Measurements from ENCODE around the gene PLBD1. TPM values are rescaled to one million over a fixed set of nuclear protein-coding genes. Genes with fewer than 3 reads are reported as not detected.

PLBD1 gene
- polyA plus RNA-seq, 1 donor (not counting 4 experiments of a cell fraction or from before 2014, with no cell fraction given), result 7.2 TPM

GRCh38 chr12:14460212-14460841, 107.4 kb downstream of the PLBD1 start:
- peaks cover 2% of the 10 kb centered on the region for H3K79me2 ChIP-seq (ENCODE audit: control insufficient read depth, insufficient read depth, low read length)
- no peak overlapping the region for H3K9ac ChIP-seq (ENCODE audit: control insufficient read depth, extremely low read depth, insufficient read depth, low read length)

GRCh38 chr12:14454098-14454907, 113.4 kb downstream of the PLBD1 start:
- Histone ChIP-seq H3K27me3 (ENCODE audit: control insufficient read depth, extremely low read depth, insufficient read depth, low read length) (no peaks in the 10 kb centered on the region), H3K4me3 (ENCODE audit: control insufficient read depth in 2 of 3, extremely low read depth in 1 of 3, insufficient read depth in 2 of 3, low read depth in 1 of 3, low read length in 3 of 3) (no peak overlapping the region), H3K9me1 (ENCODE audit: control insufficient read depth, extremely low read depth, insufficient read depth, low read length) (no peaks in the 10 kb centered on the region), H3K9me3 (ENCODE audit: control insufficient read depth, low read depth, low read length) (no peaks in the 10 kb centered on the region), H2AFZ (ENCODE audit: control insufficient read depth, low read length) (no peak overlapping the region), H3K4me1 (ENCODE audit: control insufficient read depth, extremely low read depth, insufficient read depth, low read length) (peaks cover 3% of the 10 kb centered on the region), H3K27ac (ENCODE audit: control insufficient read depth, insufficient read depth, low read length) (no peak overlapping the region), H4K20me1 (ENCODE audit: control insufficient read depth, extremely low read depth, insufficient read depth, low read length) (no peaks in the 10 kb centered on the region), H3K36me3 (ENCODE audit: control insufficient read depth in 2 of 2, extremely low read depth in 1 of 2, insufficient read depth in 2 of 2, low read length in 2 of 2) (peaks cover 7 to 21% of the 10 kb centered on the region in 2 experiments), H3K79me2 (ENCODE audit: control insufficient read depth, insufficient read depth, low read length) (peaks cover 7% of the 10 kb centered on the region), H3K4me2 (ENCODE audit: control insufficient read depth, extremely low read depth, insufficient read depth, low read depth, low read length) (no peak overlapping the region), H3K9ac (ENCODE audit: control insufficient read depth, extremely low read depth, insufficient read depth, low read length) (no peak overlapping the region)
- FAIRE-seq (peak; percentile 80), DNase-seq (ENCODE audit: low read depth, low spot score) (peak; percentile 30)
- TF ChIP-seq EZH2 (IDR thresholded peaks at IDR 0.05; ENCODE audit: low read length) (no peak), CTCF (optimal IDR thresholded peaks at IDR 0.05 in 1 of 3, IDR thresholded peaks at IDR 0.05 in 1 of 3, conservative IDR thresholded peaks at IDR 0.05 in 1 of 3; ENCODE audit: extremely low read depth in 1 of 3, insufficient read depth in 2 of 3, low read length in 3 of 3) (peak; percentile 63 to 92 (median 91))
- dilution Hi-C loops (cut with MboI; ENCODE audit: extremely low pct_ligation_motif_present, low sequenced_read_pairs), result loop anchor here (10.0 kb wide), 1 partner anchor 220 kb away; no protein-coding TSS in a partner anchor

More at GRCh38 chr12:14460212-14460841, 107.4 kb downstream of the PLBD1 start:
- no peak overlapping the region for H3K4me3 ChIP-seq (ENCODE audit: control insufficient read depth in 2 of 3, extremely low read depth in 1 of 3, insufficient read depth in 2 of 3, low read depth in 1 of 3, low read length in 3 of 3)
- H3K27me3 ChIP-seq (ENCODE audit: control insufficient read depth, extremely low read depth, insufficient read depth, low read length), result no peaks in the 10 kb centered on the region
- no peak for FAIRE-seq
- H3K9me1 ChIP-seq (ENCODE audit: control insufficient read depth, extremely low read depth, insufficient read depth, low read length), result no peaks in the 10 kb centered on the region
- peaks cover 12 to 14% of the 10 kb centered on the region in 2 experiments for H3K36me3 ChIP-seq (ENCODE audit: control insufficient read depth in 2 of 2, extremely low read depth in 1 of 2, insufficient read depth in 2 of 2, low read length in 2 of 2)
- H3K4me1 ChIP-seq (ENCODE audit: control insufficient read depth, extremely low read depth, insufficient read depth, low read length), result no peaks in the 10 kb centered on the region
- dilution Hi-C loops (cut with MboI; ENCODE audit: extremely low pct_ligation_motif_present, low sequenced_read_pairs), result no loop called here
- no peak overlapping the region for H2AFZ ChIP-seq (ENCODE audit: control insufficient read depth, low read length)
- H3K9me3 ChIP-seq (ENCODE audit: control insufficient read depth, low read depth, low read length), result no peaks in the 10 kb centered on the region
- DNase-seq (ENCODE audit: low read depth, low spot score), result no peak
- no peak for TF ChIP-seq CTCF (optimal IDR thresholded peaks at IDR 0.05 in 1 of 3, IDR thresholded peaks at IDR 0.05 in 1 of 3, conservative IDR thresholded peaks at IDR 0.05 in 1 of 3; ENCODE audit: extremely low read depth in 1 of 3, insufficient read depth in 2 of 3, low read length in 3 of 3)
- no peak for TF ChIP-seq EZH2 (IDR thresholded peaks at IDR 0.05; ENCODE audit: low read length)
- H3K4me2 ChIP-seq (ENCODE audit: control insufficient read depth, extremely low read depth, insufficient read depth, low read depth, low read length), result no peak overlapping the region
- no peaks in the 10 kb centered on the region for H4K20me1 ChIP-seq (ENCODE audit: control insufficient read depth, extremely low read depth, insufficient read depth, low read length)
- H3K27ac ChIP-seq (ENCODE audit: control insufficient read depth, insufficient read depth, low read length), result no peak overlapping the region

Small RNA genes within 50 kb of the gene (small RNA-seq; reads per million reads assigned to genes)
- gene RN7SKP134 (ENCODE audit: insufficient read length in 3 of 3, low read depth in 3 of 3, low replicate concordance in 1 of 3), result 0 reads per million in 3 experiments

Other genes starting within 250 kb of the PLBD1 start
- 9.6 to 16.3 TPM (median 9.8 TPM) in 3 replicates for gene ATF7IP, start 202.2 kb downstream of the PLBD1 start, polyA plus RNA-seq
- gene GUCY2C, start 128.7 kb upstream of the PLBD1 start, polyA plus RNA-seq, result 0.03 to 0.06 TPM (median 0.03 TPM) in 3 replicates
- 4.8 to 21.0 TPM (median 13.1 TPM) in 3 replicates for gene WBP11, start 235.6 kb upstream of the PLBD1 start, polyA plus RNA-seq
- 1.3 to 3.2 TPM (median 2.4 TPM) in 3 replicates for gene C12orf60, start 235.8 kb upstream of the PLBD1 start, polyA plus RNA-seq
- gene SMCO3, start 246.3 kb upstream of the PLBD1 start, polyA plus RNA-seq, result not detected in 3 replicates

Data from keratinocyte (primary cell).